ENCODE data around the gene AK9.

- TF ChIP-seq POLR2A (IDR thresholded peaks at IDR 0.05) (no peak), CTCF (IDR thresholded peaks at IDR 0.05) (no peak)
Measured at GRCh38 chr6:109671733-109672132, 19.3 kb downstream of the AK9 start.
